Muscle layer of colon (tissue), 2 donors: ENCODE measurements around the gene SORCS1.
"Not testable (repeated sequence)": the region's sequence is repeated elsewhere in the genome, so short reads cannot be mapped to it uniquely, and the experiment has no call there.

Source experiments
- H3K27ac ChIP-seq: one replicate; pipeline ENCODE4 v1.7.0; 2013; ENCODE audit warnings: low read depth, mild to moderate bottlenecking, low read length, moderate library complexity
- H3K27me3 ChIP-seq, 2 donors: one replicate each; pipeline ENCODE4 v1.7.0; 2013; ENCODE audit warnings: low read length in 2 of 2, mild to moderate bottlenecking in 2 of 2; ENCODE audit not compliant: insufficient read depth in 2 of 2, control insufficient read depth in 1 of 2
- H3K36me3 ChIP-seq: one replicate; pipeline ENCODE4 v1.7.0; 2013; ENCODE audit warnings: mild to moderate bottlenecking, low read length; ENCODE audit not compliant: insufficient read depth
- H3K4me1 ChIP-seq: one replicate; pipeline ENCODE4 v1.7.0; 2013; ENCODE audit warnings: mild to moderate bottlenecking, low read length; ENCODE audit not compliant: insufficient read depth
- H3K4me3 ChIP-seq, 2 donors: one replicate each; pipeline ENCODE4 v1.7.0; 2013; ENCODE audit warnings: low read length in 2 of 2, low read depth in 1 of 2, mild to moderate bottlenecking in 1 of 2, moderate library complexity in 1 of 2
- H3K9ac ChIP-seq: one replicate; pipeline ENCODE4 v1.7.0; 2013; ENCODE audit warnings: low read length
- H3K9me3 ChIP-seq: one replicate; pipeline ENCODE4 v1.7.0; 2013; ENCODE audit warnings: mild to moderate bottlenecking, low read length
- donor health status: abdominal sarcoma.
- donor health status: Adenocarcinoma of cecum.

Gene SORCS1

DNA sequence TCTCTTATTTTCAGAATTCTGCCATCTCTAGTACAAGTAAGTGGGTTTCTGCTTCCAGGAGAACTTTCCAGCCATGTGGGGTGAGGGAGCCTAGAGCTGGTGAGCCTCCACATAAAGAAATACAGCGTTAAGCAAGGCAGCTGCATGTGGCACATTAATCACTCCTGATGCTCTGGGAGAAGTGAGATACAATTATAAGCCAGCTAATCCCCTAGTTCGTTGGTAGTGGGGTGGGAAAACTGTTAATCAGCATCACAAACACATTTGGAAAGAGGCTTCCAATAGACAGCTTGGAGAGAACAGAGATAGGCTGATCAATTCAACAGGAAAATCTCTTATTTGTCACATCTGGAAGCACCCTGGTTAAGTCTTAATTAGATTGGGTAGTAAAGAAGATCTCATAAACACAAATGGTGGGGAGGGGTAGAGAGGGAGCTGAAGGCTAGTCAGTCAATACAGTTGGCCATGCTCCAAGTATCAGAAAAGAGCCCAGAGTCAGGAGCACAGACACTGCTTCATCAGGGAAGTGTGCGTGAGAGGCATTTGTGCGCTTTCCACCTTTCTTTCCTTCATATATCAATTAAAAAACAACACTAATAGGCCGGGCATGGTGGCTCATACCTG is 130.6 kb downstream of the SORCS1 start:
- H3K9ac ChIP-seq: no peak overlapping the region
- no peaks in the 10 kb centered on the region for H3K27me3 ChIP-seq
- H3K27ac ChIP-seq: no peak overlapping the region
- no peaks in the 10 kb centered on the region for H3K9me3 ChIP-seq
- H3K36me3 ChIP-seq: no peaks in the 10 kb centered on the region
- H3K4me1 ChIP-seq: peaks cover 9% of the 10 kb centered on the region
- H3K4me3 ChIP-seq: no peak overlapping the region

- Histone ChIP-seq H3K9ac (no peak overlapping the region), H3K4me1 (peaks cover 9% of the 10 kb centered on the region), H3K27me3 (no peaks in the 10 kb centered on the region), H3K27ac (no peak overlapping the region), H3K36me3 (no peaks in the 10 kb centered on the region), H3K4me3 (no peak overlapping the region), H3K9me3 (no peaks in the 10 kb centered on the region)
These were observed 131.7 kb downstream of the SORCS1 start for GRCh38 chr10:107032700-107033401.

- H3K9me3 ChIP-seq: no peaks in the 10 kb centered on the region
- no peak overlapping the region for H3K9ac ChIP-seq
- H3K27me3 ChIP-seq: no peaks in the 10 kb centered on the region
- H3K4me3 ChIP-seq: no peak overlapping the region
- no peaks in the 10 kb centered on the region for H3K36me3 ChIP-seq
- peaks cover 9% of the 10 kb centered on the region for H3K4me1 ChIP-seq
- H3K27ac ChIP-seq: no peak overlapping the region
These were observed 132.4 kb downstream of the SORCS1 start for GRCh38 chr10:107031931-107032699.

- no peak overlapping the region for H3K27ac ChIP-seq
- H3K36me3 ChIP-seq: no peaks in the 10 kb centered on the region
- H3K9me3 ChIP-seq: no peaks in the 10 kb centered on the region
- no peaks in the 10 kb centered on the region for H3K27me3 ChIP-seq
- peaks cover 9% of the 10 kb centered on the region for H3K4me1 ChIP-seq
- no peak overlapping the region for H3K4me3 ChIP-seq
- no peak overlapping the region for H3K9ac ChIP-seq
These were observed 136.3 kb downstream of the SORCS1 start for GRCh38 chr10:107028236-107028635.

- H3K27me3 ChIP-seq: no peaks in the 10 kb centered on the region
- no peak overlapping the region for H3K4me3 ChIP-seq
- H3K27ac ChIP-seq: no peak overlapping the region
- H3K36me3 ChIP-seq: no peaks in the 10 kb centered on the region
- no peaks in the 10 kb centered on the region for H3K9me3 ChIP-seq
- H3K4me1 ChIP-seq: no peaks in the 10 kb centered on the region
- H3K9ac ChIP-seq: no peak overlapping the region
These were observed 138.8 kb downstream of the SORCS1 start for GRCh38 chr10:107025676-107026075.

DNA sequence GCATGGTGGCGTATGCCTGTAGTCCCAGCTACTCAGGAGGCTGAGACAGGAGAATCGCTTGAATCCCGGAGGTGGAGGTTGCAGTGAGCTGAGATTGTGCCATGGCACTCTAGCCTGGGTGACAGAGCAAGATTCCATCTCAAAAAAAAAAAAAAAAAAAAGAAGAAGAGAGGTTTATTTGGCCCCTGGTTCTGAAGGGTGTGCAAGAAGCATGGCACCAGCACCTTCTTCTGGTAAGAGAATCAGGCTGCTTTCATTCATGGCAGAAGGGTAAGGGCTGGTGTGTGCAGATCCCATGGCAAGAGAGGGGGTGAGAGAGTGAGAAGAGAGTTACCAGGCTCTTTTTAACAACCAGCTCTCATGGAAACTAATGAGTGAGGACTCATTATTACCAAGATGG is 140.5 kb downstream of the SORCS1 start:
- H3K27ac ChIP-seq, H3K36me3 ChIP-seq, H3K4me3 ChIP-seq, H3K9me3 ChIP-seq, H3K27me3 ChIP-seq, H3K4me1 ChIP-seq, H3K9ac ChIP-seq: not testable (repeated sequence)

- no peak overlapping the region for H3K9ac ChIP-seq
- H3K27me3 ChIP-seq: no peaks in the 10 kb centered on the region
- no peaks in the 10 kb centered on the region for H3K36me3 ChIP-seq
- H3K4me1 ChIP-seq: no peaks in the 10 kb centered on the region
- no peak overlapping the region for H3K27ac ChIP-seq
- no peak overlapping the region for H3K4me3 ChIP-seq
- H3K9me3 ChIP-seq: no peaks in the 10 kb centered on the region
These were observed 141.7 kb downstream of the SORCS1 start for GRCh38 chr10:107022600-107023354.

- H3K9me3 ChIP-seq: no peaks in the 10 kb centered on the region
- no peaks in the 10 kb centered on the region for H3K36me3 ChIP-seq
- H3K27me3 ChIP-seq: no peaks in the 10 kb centered on the region
- H3K9ac ChIP-seq: no peak overlapping the region
- no peak overlapping the region for H3K4me3 ChIP-seq
- no peaks in the 10 kb centered on the region for H3K4me1 ChIP-seq
- H3K27ac ChIP-seq: no peak overlapping the region
These were observed 145.4 kb downstream of the SORCS1 start for GRCh38 chr10:107019154-107019553.

DNA sequence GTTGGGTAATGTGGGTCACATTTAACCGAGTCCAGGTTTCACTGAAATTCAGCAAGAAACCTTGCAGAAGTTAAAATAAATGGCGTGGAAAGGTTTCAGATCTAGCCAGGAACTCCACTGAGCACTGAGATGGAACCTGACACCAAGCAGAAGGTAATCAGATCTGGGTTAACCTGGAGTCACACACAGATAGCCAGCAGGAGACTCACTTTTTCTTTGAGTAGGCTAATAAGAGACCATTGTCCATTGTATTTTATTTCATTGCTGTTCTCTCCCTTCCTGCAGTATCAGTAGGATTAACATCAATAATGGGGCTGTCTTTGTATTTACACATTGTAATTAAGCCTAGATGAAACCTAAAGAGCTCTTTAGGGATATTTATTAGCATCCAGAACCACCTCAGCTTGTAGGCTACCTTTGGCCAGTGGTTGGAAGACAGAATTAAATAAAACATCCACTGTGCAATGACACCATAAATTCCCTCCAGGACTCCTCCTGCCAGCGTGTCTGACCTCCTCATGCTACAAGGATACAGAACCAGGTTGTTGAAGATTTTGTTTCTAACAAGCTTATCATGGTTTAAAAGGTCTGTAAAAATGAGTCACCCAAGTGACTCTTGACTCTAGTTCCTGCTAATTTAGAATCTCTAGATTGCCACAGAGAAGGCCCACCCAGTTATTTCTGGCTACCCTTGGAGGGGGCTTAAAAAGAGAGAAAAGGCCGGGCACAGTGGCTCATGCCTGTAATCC is 151.1 kb downstream of the SORCS1 start:
- no peaks in the 10 kb centered on the region for H3K27me3 ChIP-seq
- H3K27ac ChIP-seq: no peak overlapping the region
- H3K4me3 ChIP-seq: no peak overlapping the region
- H3K36me3 ChIP-seq: no peaks in the 10 kb centered on the region
- no peaks in the 10 kb centered on the region for H3K4me1 ChIP-seq
- H3K9ac ChIP-seq: no peak overlapping the region
- H3K9me3 ChIP-seq: no peaks in the 10 kb centered on the region

- no peak overlapping the region for H3K4me3 ChIP-seq
- H3K27ac ChIP-seq: no peak overlapping the region
- H3K4me1 ChIP-seq: no peaks in the 10 kb centered on the region
- peaks cover 3% of the 10 kb centered on the region for H3K9me3 ChIP-seq
- no peaks in the 10 kb centered on the region for H3K36me3 ChIP-seq
- H3K9ac ChIP-seq: no peak overlapping the region
- H3K27me3 ChIP-seq: no peaks in the 10 kb centered on the region
These were observed 152.5 kb downstream of the SORCS1 start for GRCh38 chr10:107011992-107012391.

DNA sequence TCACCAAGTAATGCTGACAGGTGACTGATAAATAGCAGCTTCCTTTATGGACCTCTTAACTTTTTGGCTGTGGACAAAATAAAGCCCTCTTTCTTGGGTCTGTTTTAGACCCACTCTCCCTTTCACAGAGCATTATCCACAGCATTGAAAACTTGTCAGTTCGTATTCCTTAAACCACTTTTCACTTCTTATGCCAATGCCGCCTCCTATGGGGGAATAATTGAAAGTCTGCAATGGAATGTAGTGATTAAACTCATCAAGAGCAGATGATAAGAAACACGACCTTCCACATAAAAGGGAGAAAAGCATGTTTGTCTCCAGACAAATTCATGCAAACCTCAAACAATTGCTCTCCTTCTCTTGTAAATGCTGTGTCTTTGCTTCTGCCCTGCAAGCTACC is 153.4 kb downstream of the SORCS1 start:
- Histone ChIP-seq H3K27me3 (no peaks in the 10 kb centered on the region), H3K9ac (no peak overlapping the region), H3K27ac (no peak overlapping the region), H3K4me3 (no peak overlapping the region), H3K36me3 (no peaks in the 10 kb centered on the region), H3K4me1 (no peaks in the 10 kb centered on the region), H3K9me3 (peaks cover 3% of the 10 kb centered on the region)
